OCI-LY1 (cell line): Measurements from ENCODE around the gene EEFSEC.

Experiments
- EZH2 ChIP-seq: fragments of 200-600 bp; sonication (generic), shearing (Covaris generic); IDR thresholded peaks from 2 replicates; pipeline ENCODE4 v1.8.0; 2017; ENCODE audit warnings: borderline replicate concordance, mixed run types, mild to moderate bottlenecking, antibody characterized with exemption, low read length, moderate library complexity, mixed read lengths
- TF ChIP-seq, protein P1 (sequence below): fragments of 200-600 bp; sonication (generic), shearing (Covaris generic); IDR thresholded peaks from 2 replicates; pipeline ENCODE4 v1.5.1; 2017; ENCODE audit warnings: mild to moderate bottlenecking, antibody characterized with exemption, low read length, moderate library complexity, mixed read lengths

- TF ChIP-seq, protein P1, sequence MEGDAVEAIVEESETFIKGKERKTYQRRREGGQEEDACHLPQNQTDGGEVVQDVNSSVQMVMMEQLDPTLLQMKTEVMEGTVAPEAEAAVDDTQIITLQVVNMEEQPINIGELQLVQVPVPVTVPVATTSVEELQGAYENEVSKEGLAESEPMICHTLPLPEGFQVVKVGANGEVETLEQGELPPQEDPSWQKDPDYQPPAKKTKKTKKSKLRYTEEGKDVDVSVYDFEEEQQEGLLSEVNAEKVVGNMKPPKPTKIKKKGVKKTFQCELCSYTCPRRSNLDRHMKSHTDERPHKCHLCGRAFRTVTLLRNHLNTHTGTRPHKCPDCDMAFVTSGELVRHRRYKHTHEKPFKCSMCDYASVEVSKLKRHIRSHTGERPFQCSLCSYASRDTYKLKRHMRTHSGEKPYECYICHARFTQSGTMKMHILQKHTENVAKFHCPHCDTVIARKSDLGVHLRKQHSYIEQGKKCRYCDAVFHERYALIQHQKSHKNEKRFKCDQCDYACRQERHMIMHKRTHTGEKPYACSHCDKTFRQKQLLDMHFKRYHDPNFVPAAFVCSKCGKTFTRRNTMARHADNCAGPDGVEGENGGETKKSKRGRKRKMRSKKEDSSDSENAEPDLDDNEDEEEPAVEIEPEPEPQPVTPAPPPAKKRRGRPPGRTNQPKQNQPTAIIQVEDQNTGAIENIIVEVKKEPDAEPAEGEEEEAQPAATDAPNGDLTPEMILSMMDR, result no peak
- no peak for TF ChIP-seq EZH2
Observed at GRCh38 chr3:128429275-128429674, 276.0 kb downstream of the EEFSEC start.
